Activated CD8-positive, alpha-beta memory T cell treated with anti-CD3 and anti-CD28 coated beads for 4 hours (primary cell): ENCODE measurements around the gene PCNX1.

Source experiments
- DNase-seq, 2 donors: peaks; one replicate each; pipeline ENCODE4 v3.0.0-alpha.2; 2020; ENCODE audit warnings: low read depth in 2 of 2

Gene PCNX1

DNA sequence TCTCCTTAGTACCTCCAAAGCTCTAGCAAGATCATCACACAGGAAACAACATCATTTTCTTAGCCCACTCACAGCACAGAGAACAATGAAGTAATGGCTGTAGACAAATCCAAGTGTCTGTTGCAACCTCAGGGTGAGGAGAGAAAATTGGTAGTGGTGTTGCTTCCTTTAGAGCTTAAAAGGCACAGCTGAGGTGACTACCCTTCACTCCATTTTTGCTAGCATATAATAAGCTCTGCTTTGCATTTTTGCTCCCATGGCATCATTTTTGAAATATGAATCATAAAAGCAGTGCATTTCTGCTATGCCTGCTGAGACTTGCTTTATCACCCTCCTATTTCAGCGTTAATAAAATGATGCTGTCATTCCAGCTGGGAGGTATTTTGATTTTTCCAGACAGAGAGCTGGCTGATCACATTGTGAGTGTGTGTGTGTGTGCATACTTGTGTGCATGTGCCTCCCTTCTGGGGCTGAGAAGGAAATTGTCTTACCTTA, 18.5 kb upstream of the PCNX1 start:
- no peak for DNase-seq

DNA sequence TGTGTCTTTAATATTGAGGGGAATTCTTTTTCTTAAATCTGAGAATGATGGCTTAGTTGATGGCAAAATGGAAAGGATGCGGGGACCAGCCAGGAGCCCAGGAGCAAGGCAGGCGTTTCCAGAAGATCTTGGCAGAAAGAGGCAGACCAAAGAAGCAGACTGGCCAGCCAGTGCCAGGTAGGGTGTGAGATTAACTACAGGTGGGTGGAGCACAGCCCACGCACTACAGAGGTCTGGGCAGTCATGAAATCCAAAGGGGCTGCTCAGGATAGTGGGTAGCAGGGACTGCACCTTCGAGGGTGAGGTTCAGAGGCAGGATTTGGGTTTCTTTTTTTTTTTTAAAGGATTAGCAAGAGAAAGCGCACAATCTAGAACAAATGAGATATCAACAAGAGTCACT, 17.7 kb upstream of the PCNX1 start:
- no peak for DNase-seq

DNA sequence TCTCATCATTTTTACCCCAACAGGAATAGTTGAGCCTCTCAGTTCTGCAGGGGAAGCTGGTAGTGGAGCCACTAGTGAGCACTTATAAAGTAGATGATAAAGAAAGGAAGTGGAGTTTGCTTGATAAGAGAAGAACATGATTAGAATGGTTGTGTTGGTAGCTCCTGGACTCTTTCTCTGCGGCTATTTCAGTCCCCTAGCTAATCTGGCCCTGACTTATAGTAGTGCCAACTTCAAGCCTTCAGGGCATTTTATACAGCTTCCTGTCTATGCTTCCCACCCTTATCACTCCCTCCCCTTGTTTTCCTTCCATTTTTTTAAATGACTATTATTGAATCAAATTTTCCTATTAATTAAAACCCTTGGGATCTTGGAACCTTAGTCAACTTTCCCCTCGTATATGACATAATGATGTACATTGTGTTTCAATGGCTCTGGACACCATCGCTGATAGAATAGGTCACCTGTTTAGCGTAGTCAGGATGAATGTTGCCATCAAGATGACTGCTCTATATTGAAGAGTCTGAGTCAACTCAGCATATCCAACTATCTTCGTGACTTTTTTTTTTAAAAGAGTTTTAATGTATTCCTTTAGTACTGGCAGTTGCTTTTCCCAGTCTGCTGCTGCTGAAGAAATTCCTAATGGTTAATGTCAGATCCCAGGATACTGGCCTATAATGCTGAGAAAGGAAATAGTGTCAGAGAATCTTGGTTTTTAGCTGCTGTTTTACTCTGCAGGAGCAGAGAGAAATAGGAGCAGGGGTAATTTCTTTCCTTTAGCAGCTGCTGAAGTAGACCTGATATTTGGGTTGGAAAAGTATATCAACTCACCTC, 16.2 kb upstream of the PCNX1 start:
- DNase-seq: no peak

DNA sequence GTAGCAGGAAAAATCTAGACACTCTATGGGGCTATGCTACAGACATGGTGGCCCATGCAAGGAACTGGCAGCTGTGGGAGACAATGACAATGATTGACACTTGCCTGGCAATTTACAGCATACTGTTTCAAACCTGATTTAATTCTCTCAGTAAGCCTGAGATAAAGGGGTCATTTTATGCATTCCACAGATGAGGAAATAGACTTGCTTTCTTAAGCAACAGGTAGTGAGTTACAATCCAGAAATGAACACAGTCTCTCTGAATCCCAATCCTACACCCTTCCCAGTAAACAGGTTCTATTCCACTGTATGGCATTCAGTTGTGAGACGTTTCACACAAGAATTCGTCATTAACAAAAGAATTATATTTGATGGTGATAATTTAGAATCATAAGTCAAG, 15.5 kb upstream of the PCNX1 start:
- DNase-seq: no peak

DNA sequence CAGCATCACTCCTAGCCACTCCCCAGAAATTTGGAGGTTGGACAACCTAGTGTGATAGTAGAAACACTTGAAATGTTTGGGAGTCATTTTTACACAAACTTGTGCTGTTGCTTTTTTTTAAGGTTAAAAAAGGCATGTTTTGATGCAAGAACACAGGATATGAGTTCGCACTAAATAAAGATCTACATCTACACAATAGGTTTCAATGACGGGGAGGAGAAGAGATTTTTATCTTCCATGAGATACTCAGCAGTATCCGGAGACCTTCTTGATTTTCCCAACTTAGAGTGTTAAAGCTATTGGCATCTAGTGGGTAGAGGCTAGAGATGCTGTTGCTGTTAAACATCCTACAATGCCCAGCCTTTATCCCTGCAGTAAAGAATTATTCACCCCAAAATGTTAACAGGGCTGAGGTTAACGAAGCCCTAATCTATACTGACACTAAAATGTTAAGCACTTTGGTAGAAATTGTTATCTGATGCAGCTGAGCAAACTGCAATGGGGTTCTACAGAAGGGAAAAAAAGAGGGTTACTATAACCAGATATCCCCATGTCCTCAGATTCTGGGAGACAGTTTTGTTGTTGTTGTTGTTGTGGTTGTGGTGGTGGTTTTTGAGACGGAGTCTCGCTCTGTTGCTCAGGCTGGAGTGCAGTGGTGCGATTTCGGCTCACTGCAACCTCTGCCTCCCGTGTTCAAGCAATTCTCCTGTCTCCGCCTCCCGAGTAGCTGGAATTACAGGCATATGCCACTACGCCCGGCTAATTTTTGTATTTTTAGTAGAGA, 14.0 kb upstream of the PCNX1 start:
- no peak for DNase-seq

DNA sequence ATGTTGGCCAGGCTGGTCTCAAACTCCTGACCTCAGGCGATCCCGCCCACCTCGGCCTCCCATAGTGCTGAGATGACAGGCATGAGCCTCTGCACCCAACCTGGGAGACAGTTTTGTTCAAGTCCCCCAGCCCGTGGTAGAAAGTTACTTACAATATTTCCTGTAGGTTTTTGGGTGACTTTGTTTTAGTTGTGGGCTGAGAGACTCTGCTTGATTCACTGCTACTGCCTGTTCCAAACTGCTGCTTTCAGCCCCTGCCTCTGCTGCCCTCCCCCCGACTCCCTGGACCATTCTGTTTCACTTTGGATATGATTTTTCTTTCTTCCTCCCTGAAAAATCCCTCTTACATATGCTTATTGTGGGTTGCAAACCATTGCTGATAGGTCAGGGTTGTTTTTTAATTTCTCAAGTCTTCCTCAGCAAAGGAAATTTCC, 13.4 kb upstream of the PCNX1 start:
- DNase-seq: no peak

DNA sequence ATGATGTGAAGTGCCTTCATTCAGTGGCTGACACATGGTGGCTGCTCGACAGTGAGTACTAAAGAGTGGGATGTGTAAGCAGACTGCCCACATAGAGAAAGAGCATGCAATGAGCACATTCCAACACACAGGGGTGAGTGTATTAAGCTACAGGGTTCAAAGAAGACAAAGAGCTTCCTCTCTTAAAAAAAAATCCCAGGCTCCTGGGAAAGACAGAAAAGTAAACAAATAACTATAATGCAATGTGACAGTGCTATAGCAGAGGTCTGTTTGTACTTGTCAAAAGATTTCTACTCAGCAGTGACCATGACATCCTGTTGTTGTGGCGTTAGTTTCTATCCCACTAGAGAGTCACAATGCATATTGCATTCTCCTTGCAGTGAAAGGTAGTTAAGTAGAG, 12.4 kb upstream of the PCNX1 start:
- DNase-seq: no peak

DNA sequence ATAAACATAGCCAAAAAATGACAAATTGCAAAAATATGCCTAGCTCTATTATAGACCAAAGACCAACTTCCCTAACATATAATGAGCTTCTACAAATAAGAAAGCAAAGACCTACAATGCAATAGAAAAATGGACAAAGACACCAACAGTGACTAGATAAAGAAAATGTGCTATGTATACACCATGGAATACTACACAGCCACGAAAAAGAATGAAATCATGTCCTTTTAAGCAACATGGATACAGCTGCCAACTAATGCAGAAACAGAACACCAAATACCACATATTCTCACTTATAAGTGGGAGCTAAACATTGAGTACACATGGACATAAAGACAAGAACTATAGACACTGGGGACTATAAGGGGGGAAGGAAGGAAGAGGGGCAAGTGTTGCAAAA, 10.9 kb upstream of the PCNX1 start:
- DNase-seq: no peak

DNA sequence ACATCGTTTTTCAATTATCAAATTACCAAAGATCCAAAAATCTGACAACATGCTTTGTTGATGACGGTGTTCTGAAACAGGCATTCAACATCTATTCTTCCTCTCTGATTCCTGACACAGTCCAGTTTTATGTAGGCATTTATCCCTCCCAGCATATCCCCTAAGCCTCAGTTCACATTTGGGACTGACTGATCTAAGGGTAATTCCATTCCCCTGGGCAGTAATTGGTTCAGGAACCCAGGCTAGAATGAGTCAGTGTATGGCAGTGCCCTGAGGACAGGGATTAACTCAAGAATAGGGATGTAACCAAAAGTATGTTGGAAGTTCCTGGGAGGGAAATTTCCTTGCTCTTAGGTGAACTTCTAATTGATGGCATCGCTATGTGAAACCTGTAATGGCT, 10.3 kb upstream of the PCNX1 start:
- no peak for DNase-seq

DNA sequence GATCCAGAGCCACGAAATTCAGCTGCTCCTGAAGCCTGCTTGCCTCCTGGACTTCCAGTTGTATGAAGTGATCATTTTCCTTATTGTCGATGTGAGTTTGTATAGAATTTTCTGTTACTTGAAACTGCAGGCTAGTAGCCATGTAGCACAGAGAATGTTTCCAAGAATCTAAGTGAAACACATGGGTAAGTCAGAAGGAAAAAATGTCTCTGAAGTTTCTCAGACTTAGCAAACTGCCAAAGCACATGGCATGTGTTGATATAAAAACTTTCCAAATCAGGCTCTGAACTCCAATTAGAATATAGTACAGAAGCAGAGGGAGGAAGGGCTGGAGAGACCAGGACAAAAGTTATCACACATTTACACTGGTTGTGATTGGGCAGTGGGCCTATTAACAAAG, 9.8 kb upstream of the PCNX1 start:
- DNase-seq: no peak

DNA sequence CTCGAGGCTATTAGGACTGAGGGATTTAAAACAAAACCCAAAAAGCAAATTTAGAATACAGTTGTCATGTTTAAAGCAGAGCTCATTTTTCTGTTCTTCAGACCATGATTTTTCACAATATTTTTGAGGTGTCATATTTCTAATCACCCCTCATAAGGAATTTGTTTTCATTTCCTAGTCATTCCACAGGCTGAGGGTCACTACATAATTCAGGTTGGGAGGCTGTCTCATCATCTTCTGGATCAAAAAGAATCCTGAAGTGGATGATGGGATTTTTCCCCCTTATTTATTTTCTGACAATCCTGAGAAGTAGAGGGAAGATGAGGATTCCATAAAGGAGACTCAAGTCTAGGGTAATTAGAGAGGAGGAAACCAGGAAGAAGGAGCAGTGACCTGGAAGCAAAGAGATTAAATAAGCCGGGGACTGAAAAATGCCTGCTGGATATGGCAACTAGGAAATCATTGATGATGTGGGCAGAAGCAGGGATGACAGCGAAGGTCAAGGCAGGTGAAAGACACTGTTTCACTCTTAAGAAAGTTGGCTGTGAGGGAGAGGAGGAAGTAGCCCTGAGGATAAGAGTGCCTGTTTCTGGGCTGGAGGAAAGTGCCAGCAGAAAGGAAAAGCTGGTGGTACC, 9.0 kb upstream of the PCNX1 start:
- no peak for DNase-seq

DNA sequence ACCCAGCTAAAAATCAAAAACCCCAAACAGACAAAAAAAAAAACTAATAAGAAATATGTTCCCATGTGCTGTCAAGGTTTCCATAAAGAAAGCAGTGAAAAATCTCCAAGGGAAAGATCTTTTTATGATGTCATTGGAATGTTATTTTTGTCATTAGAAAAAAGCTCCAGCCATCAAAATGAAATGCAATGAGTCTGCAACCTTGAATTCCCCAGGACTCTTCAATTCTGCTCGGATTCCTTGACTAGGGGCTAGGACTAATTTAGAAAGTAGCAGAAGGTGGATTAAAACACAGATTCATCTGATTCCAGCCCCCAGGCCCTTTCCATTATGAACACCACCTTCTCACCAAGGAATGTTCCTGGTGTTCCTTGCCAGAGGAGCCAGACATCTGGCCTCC, 6.0 kb upstream of the PCNX1 start:
- DNase-seq: no peak

DNA sequence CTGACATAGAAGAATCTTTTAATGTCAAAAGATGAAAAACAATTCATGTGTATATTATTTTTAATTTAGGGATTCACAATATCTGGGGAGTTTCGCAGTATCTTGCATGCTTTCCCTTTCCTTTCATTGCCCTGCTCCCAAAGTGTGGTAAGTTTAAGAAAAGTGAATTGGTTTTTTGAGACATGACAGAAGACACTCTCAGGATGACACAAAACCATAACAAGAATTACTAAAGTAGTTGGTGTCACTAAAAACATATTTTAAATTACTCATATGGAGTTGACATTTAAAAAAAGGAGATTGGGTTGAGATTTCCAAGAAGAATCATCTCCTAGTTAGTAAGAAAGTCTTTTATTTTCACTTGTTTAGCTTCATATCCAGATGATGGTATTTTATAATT, 5.1 kb upstream of the PCNX1 start:
- DNase-seq: no peak

DNA sequence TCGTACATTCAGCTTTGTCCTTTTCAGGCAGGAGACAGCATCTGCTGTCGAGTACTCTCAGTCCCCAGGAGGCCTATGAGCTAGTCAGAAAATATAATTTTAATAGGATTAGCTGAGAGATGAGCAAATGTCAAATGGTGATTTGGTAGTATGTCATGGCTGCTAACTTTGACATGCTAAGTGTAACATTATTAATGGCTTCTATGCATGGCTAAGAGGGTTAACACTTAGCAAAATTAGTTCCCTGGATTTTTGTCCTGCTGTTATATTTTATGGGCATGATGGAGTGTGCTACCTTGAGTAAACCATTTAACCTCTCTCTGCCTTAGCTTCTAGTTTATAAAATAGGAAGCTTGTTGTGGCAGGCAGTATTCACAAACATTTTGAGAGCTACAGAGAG, 2.9 kb upstream of the PCNX1 start:
- no peak for DNase-seq

DNA sequence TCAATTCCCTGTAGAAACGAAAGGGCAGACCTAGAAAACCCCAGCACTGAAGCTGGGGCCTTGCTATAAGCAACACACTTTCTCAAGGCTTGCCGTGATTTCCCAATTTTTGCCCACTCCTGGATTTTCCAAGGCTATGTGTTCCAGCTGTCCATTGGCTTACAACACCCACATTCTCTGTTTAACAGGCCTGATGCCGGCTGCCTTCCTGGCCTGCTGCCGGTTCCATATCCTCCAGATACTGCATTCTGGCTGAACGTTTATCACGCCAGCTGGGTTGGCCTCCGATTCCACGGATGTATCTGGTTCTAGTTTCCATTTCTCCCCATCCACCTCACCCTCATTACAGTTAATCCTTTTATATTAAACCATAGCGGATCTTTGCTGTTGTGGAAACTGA, 2.0 kb upstream of the PCNX1 start:
- no peak for DNase-seq

DNA sequence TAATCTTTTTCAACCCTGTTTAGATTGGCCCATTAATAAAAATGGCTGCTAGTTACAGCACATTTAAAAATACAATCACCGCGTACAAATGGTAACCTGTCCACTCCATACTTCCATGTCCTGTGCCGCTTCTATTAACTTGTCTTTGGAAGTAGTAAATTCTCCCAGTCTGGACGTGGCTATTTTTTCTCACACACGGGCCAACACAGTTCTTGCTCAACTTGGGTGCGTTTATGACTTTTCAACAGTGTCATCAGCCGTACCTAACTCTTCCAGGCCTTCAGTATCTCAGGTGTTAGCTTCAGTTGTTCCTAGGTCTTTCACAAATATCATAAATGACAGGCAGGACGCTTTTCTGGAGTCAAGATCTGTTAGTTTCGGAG, 475 bp upstream of the PCNX1 start:
- no peak for DNase-seq

DNA sequence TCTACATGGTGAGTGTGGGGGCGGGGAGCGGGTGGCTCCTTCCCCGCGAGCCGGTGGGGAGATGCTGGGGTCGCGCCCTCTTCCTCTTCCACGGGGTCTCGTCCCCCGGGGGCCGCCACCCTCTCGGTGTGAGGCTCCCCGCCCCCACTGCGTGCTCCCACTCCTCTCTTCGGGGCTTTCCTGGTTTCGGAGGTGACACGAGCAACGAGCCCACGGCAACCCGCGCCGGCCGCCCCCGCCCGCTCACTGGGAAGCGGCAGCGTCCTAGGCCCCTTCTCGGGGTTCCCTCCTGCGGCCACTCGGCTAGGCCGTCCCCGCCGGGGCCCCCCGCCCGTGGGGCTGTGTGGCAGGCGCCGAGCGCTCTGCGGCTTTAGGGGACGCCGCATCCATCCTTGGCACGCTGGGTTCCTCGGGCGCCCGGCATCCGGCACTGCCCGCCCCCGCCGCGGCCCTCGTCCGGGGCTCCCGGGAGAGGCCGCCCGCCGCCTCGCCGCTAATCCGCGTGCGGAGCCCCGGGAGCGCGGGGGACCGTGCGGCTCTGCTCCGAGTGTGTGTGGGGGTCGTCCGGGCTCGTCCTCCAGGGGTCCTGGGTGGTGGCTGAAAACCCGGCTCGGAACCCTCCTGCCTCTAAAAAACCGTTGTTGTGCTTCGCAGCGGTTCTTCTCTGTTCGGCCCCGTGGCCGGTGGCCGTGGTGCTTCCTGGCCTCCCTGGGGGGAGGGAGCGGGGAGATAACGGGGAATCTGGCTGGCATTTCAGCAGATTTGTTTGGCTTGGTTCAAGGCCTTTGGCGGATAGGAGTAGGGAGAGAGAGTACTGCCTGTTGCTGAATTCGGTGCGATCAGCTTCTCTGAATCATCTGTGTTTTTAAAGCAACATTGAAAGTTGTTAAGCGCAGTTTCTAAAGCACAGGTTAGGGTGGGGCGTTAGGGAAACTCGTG, 1.0 kb downstream of the PCNX1 start:
- DNase-seq: peak; percentile 30 to 46

DNA sequence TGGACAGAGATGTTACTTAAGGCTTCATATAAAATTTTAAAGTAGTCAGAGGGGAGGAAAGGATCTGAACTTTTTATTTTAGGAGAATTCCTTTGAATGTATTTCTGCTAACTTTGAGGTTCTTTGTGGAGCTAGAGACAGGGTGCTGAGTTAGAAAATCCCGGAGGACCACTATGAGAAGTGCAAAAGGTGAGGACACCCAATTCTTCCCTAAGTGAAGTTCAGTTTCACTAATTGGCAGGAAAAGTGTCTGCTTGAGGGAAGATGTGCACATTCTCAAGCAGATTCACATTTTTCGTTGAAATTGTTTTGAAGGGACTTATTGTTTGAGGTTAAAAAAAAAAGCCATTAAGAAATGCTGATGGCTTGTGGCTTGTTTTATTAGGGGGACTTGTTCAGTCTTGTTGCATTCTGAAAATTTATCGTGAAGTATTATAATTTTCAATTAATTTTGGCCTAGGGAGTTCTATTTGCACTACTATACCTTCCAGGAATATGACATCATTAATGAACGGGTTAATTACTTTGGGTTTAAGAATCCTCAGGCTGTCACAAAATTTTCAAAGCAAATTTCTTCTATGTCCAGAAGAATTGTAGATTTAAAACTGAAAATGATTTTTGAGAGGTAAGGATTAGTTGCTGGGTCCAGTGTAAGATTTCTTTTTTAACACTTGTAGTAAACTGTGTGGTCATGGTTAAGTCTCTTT, 1.8 kb downstream of the PCNX1 start:
- no peak for DNase-seq

DNA sequence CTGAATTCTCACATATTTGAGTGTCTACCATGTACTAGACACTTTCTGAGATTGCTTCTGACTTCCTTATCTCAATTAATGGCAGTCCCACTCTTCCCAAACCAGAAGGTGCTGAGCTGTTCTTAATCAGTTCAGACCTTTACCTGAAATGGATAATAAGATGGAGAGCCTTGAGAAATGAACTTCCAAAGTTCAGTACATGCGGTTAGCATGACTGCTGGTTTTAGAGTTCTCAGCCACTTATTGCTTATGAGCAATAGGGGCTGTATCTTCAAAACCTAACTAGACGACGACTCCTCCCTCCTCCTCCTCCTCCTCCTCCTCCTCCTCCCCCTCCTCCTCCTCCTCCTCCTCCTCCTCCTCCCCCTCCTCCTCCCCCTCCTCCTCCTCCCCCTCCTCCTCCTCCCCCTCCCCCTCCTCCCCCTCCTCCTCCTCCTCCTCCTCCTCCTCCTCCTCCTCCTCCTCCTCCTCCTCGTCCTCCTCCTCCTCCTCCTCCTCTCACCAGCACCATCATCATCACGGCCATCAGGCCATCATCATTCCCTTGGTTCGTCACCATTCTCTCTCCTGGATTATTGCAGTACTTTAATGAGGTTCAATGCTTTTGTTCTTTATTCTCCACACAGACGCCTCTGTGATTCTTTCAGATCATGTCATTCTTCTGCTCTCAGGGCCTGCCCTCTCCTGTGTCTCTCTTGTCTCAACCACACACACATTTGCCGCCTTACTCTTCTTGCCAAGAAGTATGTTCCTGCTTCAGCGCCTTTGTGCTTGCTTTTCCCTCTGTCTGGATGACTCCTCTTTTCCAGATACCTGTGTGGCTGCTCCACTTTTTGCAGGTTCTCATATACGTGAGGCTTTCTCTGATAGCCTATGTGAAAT, 2.7 kb downstream of the PCNX1 start:
- no peak for DNase-seq

DNA sequence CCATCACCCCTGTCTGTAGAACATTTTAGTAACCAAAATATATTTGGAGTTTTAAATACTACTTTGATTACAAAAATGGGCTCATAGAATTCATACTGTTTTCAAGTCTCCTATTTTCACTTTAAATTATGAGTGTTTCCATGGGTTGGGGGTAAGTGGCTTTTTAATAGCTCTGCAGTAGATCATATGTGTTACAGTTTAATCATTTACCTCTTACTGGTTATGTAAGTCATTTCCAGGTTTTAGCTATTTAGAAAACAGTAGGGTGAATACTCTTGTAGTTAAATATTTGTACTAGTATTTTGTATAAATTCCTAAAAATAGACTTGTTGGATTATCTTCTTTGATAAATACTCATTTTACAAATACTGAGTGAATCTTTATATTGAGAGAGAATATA, 8.2 kb downstream of the PCNX1 start:
- DNase-seq: no peak
